Breast epithelium (tissue), 3 donors: Measurements from ENCODE around the gene KLHDC10.

Source experiments
- POLR2A ChIP-seq: fragments of 450-650 bp; IDR thresholded peaks from one replicate; pipeline ENCODE4 v1.6.1; 2016; ENCODE audit warnings: antibody characterized with exemption, mild to moderate bottlenecking, moderate library complexity
- POLR2AphosphoS5 ChIP-seq, 3 donors: sonication (generic); formaldehyde crosslinking; IDR thresholded peaks; one replicate each; pipeline ENCODE4 v1.6.1; 2017; ENCODE audit warnings: antibody characterized with exemption in 3 of 3
- TF ChIP-seq, protein P1 (sequence below), 3 donors: fragments of 450-650 bp; IDR thresholded peaks; one replicate each; pipeline ENCODE4 v1.5.1; 2016 to 2017; ENCODE audit warnings: antibody characterized with exemption in 3 of 3, mild to moderate bottlenecking in 3 of 3, moderate library complexity in 3 of 3

- TF ChIP-seq, protein P1, sequence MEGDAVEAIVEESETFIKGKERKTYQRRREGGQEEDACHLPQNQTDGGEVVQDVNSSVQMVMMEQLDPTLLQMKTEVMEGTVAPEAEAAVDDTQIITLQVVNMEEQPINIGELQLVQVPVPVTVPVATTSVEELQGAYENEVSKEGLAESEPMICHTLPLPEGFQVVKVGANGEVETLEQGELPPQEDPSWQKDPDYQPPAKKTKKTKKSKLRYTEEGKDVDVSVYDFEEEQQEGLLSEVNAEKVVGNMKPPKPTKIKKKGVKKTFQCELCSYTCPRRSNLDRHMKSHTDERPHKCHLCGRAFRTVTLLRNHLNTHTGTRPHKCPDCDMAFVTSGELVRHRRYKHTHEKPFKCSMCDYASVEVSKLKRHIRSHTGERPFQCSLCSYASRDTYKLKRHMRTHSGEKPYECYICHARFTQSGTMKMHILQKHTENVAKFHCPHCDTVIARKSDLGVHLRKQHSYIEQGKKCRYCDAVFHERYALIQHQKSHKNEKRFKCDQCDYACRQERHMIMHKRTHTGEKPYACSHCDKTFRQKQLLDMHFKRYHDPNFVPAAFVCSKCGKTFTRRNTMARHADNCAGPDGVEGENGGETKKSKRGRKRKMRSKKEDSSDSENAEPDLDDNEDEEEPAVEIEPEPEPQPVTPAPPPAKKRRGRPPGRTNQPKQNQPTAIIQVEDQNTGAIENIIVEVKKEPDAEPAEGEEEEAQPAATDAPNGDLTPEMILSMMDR (IDR thresholded peaks at IDR 0.05): no peak
- TF ChIP-seq POLR2AphosphoS5 (IDR thresholded peaks at IDR 0.05) (no peak), POLR2A (no peak)
These were observed 112.7 kb downstream of the KLHDC10 start for GRCh38 chr7:130182990-130183389.
